ENCODE data around the gene UBE3C.
A peak's percentile ranks its signal among the peaks of the same experiment; 100 is the strongest.

The UBE3C gene

GRCh38 chr7:157310676-157311185 is 172.0 kb downstream of the UBE3C start:
- peaks cover 19% of the 10 kb centered on the region for H3K4me1 ChIP-seq (ENCODE audit: control insufficient read depth, insufficient read depth, low read length)
- no peaks in the 10 kb centered on the region for H3K36me3 ChIP-seq (ENCODE audit: control insufficient read depth, insufficient read depth, low read length)
- H3K9ac ChIP-seq (ENCODE audit: low read depth, low read length) = peak overlapping the region; percentile 38
- peak overlapping the region; percentile 3 for H3K4me3 ChIP-seq (ENCODE audit: low read depth, low read length)
- H3K9me3 ChIP-seq (ENCODE audit: control insufficient read depth, insufficient read depth, low read length) = no peaks in the 10 kb centered on the region
- no peaks in the 10 kb centered on the region for H3K27me3 ChIP-seq (ENCODE audit: control insufficient read depth, insufficient read depth, low read length)

GRCh38 chr7:157312941-157313340 is 174.2 kb downstream of the UBE3C start:
- H3K9ac ChIP-seq (ENCODE audit: low read depth, low read length) = no peak overlapping the region
- H3K9me3 ChIP-seq (ENCODE audit: control insufficient read depth, insufficient read depth, low read length) = no peaks in the 10 kb centered on the region

GRCh38 chr7:157313645-157314044 is 174.9 kb downstream of the UBE3C start:
- no peak overlapping the region for H3K4me3 ChIP-seq (ENCODE audit: low read depth, low read length)
- no peak overlapping the region for H3K9ac ChIP-seq (ENCODE audit: low read depth, low read length)
- peaks cover 16% of the 10 kb centered on the region for H3K4me1 ChIP-seq (ENCODE audit: control insufficient read depth, insufficient read depth, low read length)
- no peaks in the 10 kb centered on the region for H3K9me3 ChIP-seq (ENCODE audit: control insufficient read depth, insufficient read depth, low read length)
- H3K27me3 ChIP-seq (ENCODE audit: control insufficient read depth, insufficient read depth, low read length) = no peaks in the 10 kb centered on the region
- no peaks in the 10 kb centered on the region for H3K36me3 ChIP-seq (ENCODE audit: control insufficient read depth, insufficient read depth, low read length)

More at GRCh38 chr7:157312941-157313340, 174.2 kb downstream of the UBE3C start:
- Histone ChIP-seq H3K27me3 (ENCODE audit: control insufficient read depth, insufficient read depth, low read length) (no peaks in the 10 kb centered on the region), H3K36me3 (ENCODE audit: control insufficient read depth, insufficient read depth, low read length) (no peaks in the 10 kb centered on the region), H3K4me1 (ENCODE audit: control insufficient read depth, insufficient read depth, low read length) (peaks cover 16% of the 10 kb centered on the region), H3K4me3 (ENCODE audit: low read depth, low read length) (no peak overlapping the region)

GRCh38 chr7:157318015-157318706 is 179.4 kb downstream of the UBE3C start:
- Histone ChIP-seq H3K9me3 (ENCODE audit: control insufficient read depth, insufficient read depth, low read length) (no peaks in the 10 kb centered on the region), H3K36me3 (ENCODE audit: control insufficient read depth, insufficient read depth, low read length) (no peaks in the 10 kb centered on the region), H3K27me3 (ENCODE audit: control insufficient read depth, insufficient read depth, low read length) (no peaks in the 10 kb centered on the region), H3K9ac (ENCODE audit: low read depth, low read length) (no peak overlapping the region), H3K4me3 (ENCODE audit: low read depth, low read length) (no peak overlapping the region), H3K4me1 (ENCODE audit: control insufficient read depth, insufficient read depth, low read length) (peaks cover 3% of the 10 kb centered on the region)

All from iPS-15b (cell line).